OCI-LY1 (cell line): Measurements from ENCODE around the gene CFHR2.

ENCODE experiments used
- CTCF ChIP-seq: fragments of 200-600 bp; sonication (generic), shearing (Covaris generic); IDR thresholded peaks from 2 replicates; pipeline ENCODE4 v1.5.1; 2017; ENCODE audit warnings: mild to moderate bottlenecking, antibody characterized with exemption, low read length, moderate library complexity, mixed read lengths
- EZH2 ChIP-seq: fragments of 200-600 bp; sonication (generic), shearing (Covaris generic); IDR thresholded peaks from 2 replicates; pipeline ENCODE4 v1.8.0; 2017; ENCODE audit warnings: borderline replicate concordance, mixed run types, mild to moderate bottlenecking, antibody characterized with exemption, low read length, moderate library complexity, mixed read lengths

- TF ChIP-seq CTCF (no peak), EZH2 (no peak)
Observed at GRCh38 chr1:196933531-196934189, 9.9 kb upstream of the CFHR2 start.
